HG03064 (cell line): ENCODE results near the gene GRIP2.

Experiments
- ATAC-seq: cut with Tn5 transposase; IDR thresholded peaks from one replicate; pipeline ENCODE4 v1.9.1; 2021; ENCODE audit warnings: low read depth; ENCODE audit not compliant: unreplicated experiment

Gene GRIP2

GRCh38 chr3:14472471-14473351, 67.4 kb downstream of the GRIP2 start:
- no peak for ATAC-seq

GRCh38 chr3:14471690-14472089, 68.5 kb downstream of the GRIP2 start:
- ATAC-seq, result no peak

DNA sequence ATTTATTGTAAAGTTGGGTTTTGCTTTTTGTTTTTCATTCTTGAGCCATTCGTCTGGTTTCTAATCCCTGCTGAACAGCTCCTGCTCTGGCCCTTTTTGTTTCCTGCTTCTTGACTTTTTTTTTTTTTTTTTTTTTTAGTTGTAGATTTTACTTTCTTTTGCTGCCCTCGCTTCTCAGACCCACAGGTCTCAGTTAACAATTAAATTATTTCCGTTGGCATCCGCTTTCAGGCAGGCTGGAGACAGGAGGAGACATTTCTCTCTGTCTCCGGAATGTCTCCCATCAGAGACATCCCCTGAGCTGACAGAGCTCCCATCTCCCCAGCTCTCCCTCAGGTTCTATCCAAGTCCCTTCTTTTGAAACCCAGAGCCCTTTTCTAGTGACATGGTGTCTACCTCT, 69.1 kb downstream of the GRIP2 start:
- ATAC-seq, result no peak

- ATAC-seq, result no peak
Observed at GRCh38 chr3:14470461-14470860, 69.7 kb downstream of the GRIP2 start.

DNA sequence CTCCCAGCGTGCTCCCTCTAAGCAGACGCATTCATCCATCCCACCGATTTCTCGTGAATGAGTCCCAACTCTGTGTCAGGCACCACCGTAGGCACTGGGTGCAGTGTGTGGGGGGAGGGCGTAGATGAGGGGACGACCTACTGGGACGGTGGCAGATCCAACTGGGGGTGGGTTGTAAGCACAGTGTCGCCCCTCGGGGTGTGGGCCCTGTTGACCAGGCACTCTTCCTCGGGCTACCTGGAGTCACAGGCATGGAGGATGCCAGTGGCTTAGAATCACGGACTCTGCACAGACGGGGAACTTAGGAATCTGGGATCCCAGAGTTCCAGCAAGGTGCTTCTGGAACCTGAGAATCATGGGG, 71.5 kb downstream of the GRIP2 start:
- no peak for ATAC-seq

DNA sequence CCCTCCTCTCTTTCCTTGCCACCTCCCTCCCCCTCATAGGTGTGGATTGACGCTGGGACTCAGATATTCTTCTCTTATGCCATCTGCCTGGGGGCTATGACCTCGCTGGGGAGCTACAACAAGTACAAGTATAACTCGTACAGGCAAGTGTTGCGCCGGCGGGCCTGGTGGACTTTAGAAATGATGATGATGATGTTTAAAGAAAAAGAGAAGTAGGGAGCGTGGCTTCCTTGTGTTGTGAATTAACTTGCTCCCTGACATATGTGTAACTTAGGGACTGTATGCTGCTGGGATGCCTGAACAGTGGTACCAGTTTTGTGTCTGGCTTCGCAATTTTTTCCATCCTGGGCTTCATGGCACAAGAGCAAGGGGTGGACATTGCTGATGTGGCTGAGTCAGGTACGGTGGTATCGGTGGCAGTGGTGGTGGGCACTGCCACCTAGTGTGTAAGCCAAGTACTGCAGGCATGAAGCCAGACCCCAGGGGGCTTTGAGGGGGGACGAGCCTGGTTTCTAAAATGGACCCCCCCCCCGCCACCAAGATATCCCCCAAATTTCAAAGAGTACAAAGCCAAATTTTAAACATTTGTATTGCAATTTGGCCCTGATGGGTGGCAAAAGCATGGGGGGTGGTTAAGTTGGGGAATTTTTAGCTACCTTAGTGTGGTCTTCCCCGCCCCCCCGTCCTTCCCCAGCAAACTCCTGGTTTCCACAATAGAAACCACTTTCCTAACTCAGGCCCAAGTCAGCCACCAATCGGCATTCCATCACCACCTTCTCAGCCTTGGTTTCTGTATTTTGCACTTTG, 72.1 kb downstream of the GRIP2 start:
- no peak for ATAC-seq

GRCh38 chr3:14466179-14466903, 73.8 kb downstream of the GRIP2 start:
- no peak for ATAC-seq

GRCh38 chr3:14465425-14465824, 74.7 kb downstream of the GRIP2 start:
- no peak for ATAC-seq

DNA sequence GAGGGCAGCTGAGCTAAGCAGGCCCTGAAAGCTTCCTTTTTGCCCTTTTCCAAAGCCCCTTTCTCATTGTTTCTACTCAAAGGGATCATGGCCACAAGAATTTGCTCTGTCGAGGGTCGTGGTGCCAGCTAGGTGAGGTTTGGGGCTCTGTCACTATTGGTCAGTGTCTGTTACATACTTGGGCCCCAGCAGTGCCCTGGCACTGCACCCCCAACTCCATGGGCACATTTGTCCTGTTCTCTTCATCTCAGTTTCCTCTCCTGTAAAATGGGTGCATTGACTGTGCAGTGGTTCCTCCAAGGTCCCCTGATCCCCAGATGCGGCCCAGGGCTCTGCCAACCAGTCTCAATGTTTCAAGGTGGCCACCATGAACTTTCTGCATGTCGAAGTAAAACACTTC, 75.6 kb downstream of the GRIP2 start:
- ATAC-seq, result no peak

GRCh38 chr3:14464141-14464465, 76.0 kb downstream of the GRIP2 start:
- ATAC-seq, result no peak

DNA sequence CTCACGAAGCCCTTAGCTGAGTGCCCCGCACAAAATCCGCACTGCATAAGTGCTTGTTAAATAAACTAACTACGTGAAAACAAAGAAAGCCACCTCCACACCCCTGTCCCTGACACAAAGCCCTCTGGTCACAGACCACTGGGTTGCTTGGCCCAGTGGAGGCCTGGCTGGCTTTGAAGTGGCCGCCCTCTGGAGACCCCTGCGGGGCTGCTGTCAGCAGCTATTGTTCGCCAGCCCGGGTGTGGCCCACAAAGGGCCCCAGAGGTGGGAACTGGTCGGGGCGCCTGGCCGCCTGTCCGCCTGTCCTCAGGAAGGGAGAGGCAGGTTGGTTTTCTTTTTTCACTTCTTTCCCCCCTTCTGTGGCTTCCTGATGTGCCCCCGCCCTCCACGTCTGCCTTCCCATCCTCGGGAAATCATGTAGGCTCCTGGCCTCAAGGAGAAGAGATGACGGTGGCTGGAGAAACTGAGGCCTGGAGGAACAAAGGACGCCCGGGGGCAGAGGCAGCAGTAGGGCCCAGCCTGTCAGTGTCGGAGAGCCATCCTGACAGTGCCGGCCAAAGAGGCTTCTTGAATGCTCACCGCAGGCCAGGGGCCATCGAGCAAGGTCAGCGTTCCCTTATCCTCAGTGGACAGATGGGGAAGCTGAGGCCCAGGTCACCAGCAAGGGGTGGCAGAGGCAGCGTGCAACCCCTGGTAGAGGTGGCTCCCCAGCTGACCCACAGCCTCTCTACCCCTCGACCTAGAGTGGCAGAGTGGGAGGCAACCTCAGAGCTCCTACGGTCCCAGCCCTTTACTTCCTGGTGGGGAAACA, 76.6 kb downstream of the GRIP2 start:
- no peak for ATAC-seq

DNA sequence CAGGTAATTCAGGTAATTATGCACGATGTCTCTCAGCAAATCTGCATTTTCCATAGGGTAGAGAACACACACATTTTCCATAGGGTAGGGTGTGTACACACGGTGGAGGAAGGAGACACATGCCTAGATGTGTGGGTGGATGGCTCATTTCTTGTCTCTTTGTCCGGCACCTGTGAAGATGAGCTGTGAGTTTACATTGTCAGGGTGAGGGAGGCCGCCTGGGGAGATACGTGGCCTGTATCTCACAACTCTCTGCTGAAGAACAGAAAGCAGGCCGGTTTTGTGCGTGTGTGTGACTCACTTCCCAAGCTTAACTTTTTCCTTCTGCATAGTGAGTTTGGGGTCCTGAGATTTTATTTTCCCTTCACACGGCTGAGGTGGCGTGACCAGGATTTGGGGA, 77.4 kb downstream of the GRIP2 start:
- ATAC-seq, result no peak

- ATAC-seq, result no peak
Observed at GRCh38 chr3:14461748-14462324, 78.3 kb downstream of the GRIP2 start.

- ATAC-seq, result no peak
Observed at GRCh38 chr3:14461006-14461747, 79.0 kb downstream of the GRIP2 start.

DNA sequence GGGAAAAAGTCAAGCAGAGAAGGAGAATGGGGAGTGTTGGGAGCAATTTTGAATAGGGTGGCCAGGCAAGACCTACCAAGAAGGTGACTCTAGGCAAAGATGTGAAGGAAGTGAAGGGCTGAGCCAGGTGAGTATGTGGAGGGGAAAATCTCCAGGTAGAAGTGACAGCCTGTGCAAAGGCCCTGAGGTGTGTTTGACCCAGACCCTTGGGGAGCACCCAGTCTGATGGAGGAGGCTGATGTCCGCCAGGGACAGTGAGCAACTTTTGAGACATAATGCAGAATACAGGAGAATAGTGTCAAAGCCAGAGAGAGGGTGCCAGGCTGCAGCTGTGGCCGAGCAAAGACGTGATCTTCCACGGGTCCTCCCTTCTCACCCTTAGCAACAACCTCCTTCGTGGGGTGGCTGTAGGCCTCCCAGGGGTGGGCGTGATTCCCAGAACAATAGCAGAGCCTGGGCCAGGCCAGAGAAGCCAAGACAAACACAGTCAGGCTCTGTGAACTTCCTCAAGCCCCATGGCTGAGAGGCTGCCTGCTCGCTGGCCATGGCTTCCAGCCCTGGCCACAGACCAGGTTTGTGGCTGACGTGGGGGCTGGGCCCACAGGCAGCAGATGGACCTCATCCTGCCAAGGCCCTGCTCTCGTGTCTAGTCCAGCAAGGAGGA, 79.7 kb downstream of the GRIP2 start:
- ATAC-seq, result no peak

GRCh38 chr3:14459787-14460186, 80.4 kb downstream of the GRIP2 start:
- ATAC-seq, result no peak

- no peak for ATAC-seq
Observed at GRCh38 chr3:14459384-14459783, 80.8 kb downstream of the GRIP2 start.

- ATAC-seq, result no peak
Observed at GRCh38 chr3:14458434-14459275, 81.5 kb downstream of the GRIP2 start.
